K562 (cell line): ENCODE results near the gene NTNG1. TPM values are rescaled to one million over a fixed set of nuclear protein-coding genes. Genes with fewer than 3 reads are reported as not detected.

Experiments
- EP300 ChIP-seq: IDR thresholded peaks from 2 replicates; pipeline ENCODE4 v1.6.1; 2012; ENCODE audit warnings: low read length, improper control_type of control experiment
- FOSL1 ChIP-seq: fragments of 200-800 bp; sonication (Bioruptor generic); conservative IDR thresholded peaks from 2 replicates; pipeline ENCODE4 v1.6.1; 2016; ENCODE audit warnings: missing genetic modification characterization, missing compliant biosample characterization
- TFAM ChIP-seq: fragments of 250-450 bp; sonication (Bioruptor Pico); conservative IDR thresholded peaks from 2 replicates; pipeline ENCODE4 v1.5.0; 2021; ENCODE audit warnings: mild to moderate bottlenecking, moderate library complexity
- polyA plus RNA-seq, 8 experiments: library from polyadenylated mRNA; depleted of rRNA in 4 of 8; stranded (reverse) in 5 of 8; unstranded in 3 of 8; fragments of >200 nt; fragmentation: Nextera tagmentation in 2 of 8; fragmentation: Illumina TruSeq in 1 of 8; extraction: Ambion mirVana in 2 of 8; extraction: Trizol in 1 of 8; gene quantifications; 2 replicates each; pipeline versions ENCODE4 v1.2.1 to v1.2.3, GENCODE V29; 2011 to 2014; ENCODE audit warnings: inconsistent platforms in 1 of 8, missing spikeins in 1 of 8
- total RNA-seq, 7 experiments: library from RNA; depleted of rRNA in 6 of 7; stranded (reverse); fragments of >200 nt in 6 of 7; fragmentation: Illumina TruSeq in 2 of 7; extraction: Trizol in 2 of 7; gene quantifications; 2 replicates each; pipeline versions ENCODE4 v1.2.1 to v1.2.3, GENCODE V29; 2011 to 2021; ENCODE audit warnings: low replicate concordance in 1 of 7
- TF ChIP-seq, protein P1 (sequence below): fragments of 200-600 bp; sonication (generic); IDR thresholded peaks from one replicate; pipeline ENCODE4 v1.6.1; 2012; ENCODE audit warnings: mild to moderate bottlenecking, low read depth, low read length, inconsistent platforms
- TF ChIP-seq, protein P2 (sequence below): fragments of 250-450 bp; sonication (Bioruptor Pico); IDR thresholded peaks from 2 replicates; pipeline ENCODE4 v1.8.0; 2022; ENCODE audit warnings: inconsistent platforms
- TF ChIP-seq, protein P3 (sequence below), 2 experiments: IDR thresholded peaks; 2 replicates each; pipeline ENCODE4 v1.6.1; 2012; ENCODE audit warnings: improper control_type of control experiment in 2 of 2, low read depth in 2 of 2, low read length in 2 of 2, borderline replicate concordance in 1 of 2
- TF ChIP-seq, protein P4 (sequence below): fragments of 250-450 bp; sonication (Bioruptor Pico); IDR thresholded peaks from 2 replicates; pipeline ENCODE4 v1.5.0; 2021

NTNG1 gene
- total and polyA plus RNA-seq, 9 of the 15 experiments (the other 6 are each of a cell fraction or from before 2014, with no cell fraction given) = not detected

DNA sequence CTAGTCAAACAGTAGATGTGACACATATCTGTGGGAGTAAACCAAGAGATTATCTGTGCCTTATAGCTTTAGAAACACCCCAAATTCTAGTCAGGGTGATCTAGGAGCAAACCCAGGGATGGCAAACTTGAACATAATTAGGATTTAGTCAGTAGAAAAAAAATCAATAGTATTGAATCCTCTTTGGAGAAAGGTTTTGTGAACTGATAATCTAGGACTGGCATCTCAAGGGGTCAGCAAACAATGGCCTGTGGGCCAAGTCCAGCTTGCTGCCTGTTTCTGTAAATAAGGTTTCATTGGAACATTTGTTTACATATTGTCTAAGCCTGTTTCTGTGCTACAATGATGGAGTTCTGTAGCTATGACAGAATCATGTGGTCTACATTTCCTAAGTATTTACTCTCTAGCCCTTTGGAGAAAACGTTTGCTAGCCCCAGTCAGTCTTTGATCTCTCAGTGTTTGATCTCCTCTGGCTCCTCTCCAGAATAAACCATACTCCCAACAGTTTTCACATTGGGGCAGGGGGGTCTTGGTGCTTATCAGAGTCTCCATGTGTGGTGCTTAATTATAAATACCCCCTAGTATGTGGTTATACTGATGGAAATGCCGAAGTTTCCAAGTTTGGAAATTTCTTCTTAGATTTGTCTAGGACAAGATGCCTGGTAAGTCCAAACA lies 385.8 kb downstream of the NTNG1 start (continued):
- TF ChIP-seq, protein P1, sequence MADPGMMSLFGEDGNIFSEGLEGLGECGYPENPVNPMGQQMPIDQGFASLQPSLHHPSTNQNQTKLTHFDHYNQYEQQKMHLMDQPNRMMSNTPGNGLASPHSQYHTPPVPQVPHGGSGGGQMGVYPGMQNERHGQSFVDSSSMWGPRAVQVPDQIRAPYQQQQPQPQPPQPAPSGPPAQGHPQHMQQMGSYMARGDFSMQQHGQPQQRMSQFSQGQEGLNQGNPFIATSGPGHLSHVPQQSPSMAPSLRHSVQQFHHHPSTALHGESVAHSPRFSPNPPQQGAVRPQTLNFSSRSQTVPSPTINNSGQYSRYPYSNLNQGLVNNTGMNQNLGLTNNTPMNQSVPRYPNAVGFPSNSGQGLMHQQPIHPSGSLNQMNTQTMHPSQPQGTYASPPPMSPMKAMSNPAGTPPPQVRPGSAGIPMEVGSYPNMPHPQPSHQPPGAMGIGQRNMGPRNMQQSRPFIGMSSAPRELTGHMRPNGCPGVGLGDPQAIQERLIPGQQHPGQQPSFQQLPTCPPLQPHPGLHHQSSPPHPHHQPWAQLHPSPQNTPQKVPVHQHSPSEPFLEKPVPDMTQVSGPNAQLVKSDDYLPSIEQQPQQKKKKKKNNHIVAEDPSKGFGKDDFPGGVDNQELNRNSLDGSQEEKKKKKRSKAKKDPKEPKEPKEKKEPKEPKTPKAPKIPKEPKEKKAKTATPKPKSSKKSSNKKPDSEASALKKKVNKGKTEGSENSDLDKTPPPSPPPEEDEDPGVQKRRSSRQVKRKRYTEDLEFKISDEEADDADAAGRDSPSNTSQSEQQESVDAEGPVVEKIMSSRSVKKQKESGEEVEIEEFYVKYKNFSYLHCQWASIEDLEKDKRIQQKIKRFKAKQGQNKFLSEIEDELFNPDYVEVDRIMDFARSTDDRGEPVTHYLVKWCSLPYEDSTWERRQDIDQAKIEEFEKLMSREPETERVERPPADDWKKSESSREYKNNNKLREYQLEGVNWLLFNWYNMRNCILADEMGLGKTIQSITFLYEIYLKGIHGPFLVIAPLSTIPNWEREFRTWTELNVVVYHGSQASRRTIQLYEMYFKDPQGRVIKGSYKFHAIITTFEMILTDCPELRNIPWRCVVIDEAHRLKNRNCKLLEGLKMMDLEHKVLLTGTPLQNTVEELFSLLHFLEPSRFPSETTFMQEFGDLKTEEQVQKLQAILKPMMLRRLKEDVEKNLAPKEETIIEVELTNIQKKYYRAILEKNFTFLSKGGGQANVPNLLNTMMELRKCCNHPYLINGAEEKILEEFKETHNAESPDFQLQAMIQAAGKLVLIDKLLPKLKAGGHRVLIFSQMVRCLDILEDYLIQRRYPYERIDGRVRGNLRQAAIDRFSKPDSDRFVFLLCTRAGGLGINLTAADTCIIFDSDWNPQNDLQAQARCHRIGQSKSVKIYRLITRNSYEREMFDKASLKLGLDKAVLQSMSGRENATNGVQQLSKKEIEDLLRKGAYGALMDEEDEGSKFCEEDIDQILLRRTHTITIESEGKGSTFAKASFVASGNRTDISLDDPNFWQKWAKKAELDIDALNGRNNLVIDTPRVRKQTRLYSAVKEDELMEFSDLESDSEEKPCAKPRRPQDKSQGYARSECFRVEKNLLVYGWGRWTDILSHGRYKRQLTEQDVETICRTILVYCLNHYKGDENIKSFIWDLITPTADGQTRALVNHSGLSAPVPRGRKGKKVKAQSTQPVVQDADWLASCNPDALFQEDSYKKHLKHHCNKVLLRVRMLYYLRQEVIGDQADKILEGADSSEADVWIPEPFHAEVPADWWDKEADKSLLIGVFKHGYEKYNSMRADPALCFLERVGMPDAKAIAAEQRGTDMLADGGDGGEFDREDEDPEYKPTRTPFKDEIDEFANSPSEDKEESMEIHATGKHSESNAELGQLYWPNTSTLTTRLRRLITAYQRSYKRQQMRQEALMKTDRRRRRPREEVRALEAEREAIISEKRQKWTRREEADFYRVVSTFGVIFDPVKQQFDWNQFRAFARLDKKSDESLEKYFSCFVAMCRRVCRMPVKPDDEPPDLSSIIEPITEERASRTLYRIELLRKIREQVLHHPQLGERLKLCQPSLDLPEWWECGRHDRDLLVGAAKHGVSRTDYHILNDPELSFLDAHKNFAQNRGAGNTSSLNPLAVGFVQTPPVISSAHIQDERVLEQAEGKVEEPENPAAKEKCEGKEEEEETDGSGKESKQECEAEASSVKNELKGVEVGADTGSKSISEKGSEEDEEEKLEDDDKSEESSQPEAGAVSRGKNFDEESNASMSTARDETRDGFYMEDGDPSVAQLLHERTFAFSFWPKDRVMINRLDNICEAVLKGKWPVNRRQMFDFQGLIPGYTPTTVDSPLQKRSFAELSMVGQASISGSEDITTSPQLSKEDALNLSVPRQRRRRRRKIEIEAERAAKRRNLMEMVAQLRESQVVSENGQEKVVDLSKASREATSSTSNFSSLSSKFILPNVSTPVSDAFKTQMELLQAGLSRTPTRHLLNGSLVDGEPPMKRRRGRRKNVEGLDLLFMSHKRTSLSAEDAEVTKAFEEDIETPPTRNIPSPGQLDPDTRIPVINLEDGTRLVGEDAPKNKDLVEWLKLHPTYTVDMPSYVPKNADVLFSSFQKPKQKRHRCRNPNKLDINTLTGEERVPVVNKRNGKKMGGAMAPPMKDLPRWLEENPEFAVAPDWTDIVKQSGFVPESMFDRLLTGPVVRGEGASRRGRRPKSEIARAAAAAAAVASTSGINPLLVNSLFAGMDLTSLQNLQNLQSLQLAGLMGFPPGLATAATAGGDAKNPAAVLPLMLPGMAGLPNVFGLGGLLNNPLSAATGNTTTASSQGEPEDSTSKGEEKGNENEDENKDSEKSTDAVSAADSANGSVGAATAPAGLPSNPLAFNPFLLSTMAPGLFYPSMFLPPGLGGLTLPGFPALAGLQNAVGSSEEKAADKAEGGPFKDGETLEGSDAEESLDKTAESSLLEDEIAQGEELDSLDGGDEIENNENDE = no peak
- no peak for TF ChIP-seq EP300
- TF ChIP-seq, protein P2, sequence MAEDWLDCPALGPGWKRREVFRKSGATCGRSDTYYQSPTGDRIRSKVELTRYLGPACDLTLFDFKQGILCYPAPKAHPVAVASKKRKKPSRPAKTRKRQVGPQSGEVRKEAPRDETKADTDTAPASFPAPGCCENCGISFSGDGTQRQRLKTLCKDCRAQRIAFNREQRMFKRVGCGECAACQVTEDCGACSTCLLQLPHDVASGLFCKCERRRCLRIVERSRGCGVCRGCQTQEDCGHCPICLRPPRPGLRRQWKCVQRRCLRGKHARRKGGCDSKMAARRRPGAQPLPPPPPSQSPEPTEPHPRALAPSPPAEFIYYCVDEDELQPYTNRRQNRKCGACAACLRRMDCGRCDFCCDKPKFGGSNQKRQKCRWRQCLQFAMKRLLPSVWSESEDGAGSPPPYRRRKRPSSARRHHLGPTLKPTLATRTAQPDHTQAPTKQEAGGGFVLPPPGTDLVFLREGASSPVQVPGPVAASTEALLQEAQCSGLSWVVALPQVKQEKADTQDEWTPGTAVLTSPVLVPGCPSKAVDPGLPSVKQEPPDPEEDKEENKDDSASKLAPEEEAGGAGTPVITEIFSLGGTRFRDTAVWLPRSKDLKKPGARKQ (CRISPR knock-in tag) = no peak
- TF ChIP-seq, protein P3, sequence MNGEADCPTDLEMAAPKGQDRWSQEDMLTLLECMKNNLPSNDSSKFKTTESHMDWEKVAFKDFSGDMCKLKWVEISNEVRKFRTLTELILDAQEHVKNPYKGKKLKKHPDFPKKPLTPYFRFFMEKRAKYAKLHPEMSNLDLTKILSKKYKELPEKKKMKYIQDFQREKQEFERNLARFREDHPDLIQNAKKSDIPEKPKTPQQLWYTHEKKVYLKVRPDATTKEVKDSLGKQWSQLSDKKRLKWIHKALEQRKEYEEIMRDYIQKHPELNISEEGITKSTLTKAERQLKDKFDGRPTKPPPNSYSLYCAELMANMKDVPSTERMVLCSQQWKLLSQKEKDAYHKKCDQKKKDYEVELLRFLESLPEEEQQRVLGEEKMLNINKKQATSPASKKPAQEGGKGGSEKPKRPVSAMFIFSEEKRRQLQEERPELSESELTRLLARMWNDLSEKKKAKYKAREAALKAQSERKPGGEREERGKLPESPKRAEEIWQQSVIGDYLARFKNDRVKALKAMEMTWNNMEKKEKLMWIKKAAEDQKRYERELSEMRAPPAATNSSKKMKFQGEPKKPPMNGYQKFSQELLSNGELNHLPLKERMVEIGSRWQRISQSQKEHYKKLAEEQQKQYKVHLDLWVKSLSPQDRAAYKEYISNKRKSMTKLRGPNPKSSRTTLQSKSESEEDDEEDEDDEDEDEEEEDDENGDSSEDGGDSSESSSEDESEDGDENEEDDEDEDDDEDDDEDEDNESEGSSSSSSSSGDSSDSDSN (IDR thresholded peaks at IDR 0.05; ENCODE audit: borderline replicate concordance in 1 of 2, low read depth in 2 of 2, low read length in 2 of 2) = no peak
- TF ChIP-seq FOSL1 (tag) = no peak
- TF ChIP-seq TFAM (CRISPR knock-in tag) = no peak
- TF ChIP-seq, protein P4, sequence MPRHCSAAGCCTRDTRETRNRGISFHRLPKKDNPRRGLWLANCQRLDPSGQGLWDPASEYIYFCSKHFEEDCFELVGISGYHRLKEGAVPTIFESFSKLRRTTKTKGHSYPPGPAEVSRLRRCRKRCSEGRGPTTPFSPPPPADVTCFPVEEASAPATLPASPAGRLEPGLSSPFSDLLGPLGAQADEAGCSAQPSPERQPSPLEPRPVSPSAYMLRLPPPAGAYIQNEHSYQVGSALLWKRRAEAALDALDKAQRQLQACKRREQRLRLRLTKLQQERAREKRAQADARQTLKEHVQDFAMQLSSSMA (CRISPR knock-in tag) = no peak
